ENCODE results near the gene ID3.

Gene ID3

GRCh38 chr1:23576338-23577055 is 17.2 kb upstream of the ID3 start:
- WGBS (ENCODE audit: extremely low coverage, insufficient coverage, low lambda C conversion rate), result no CpG with 5 or more reads among the region's 7 CpGs
- H2BK15ac ChIP-seq (replicated peaks; ENCODE audit: low read depth), result no peak overlapping the region
- H3K27ac ChIP-seq (ENCODE audit: low read depth, low read length), result no peak overlapping the region
- no peak overlapping the region for H3K23ac ChIP-seq (ENCODE audit: low read length)
- H3K4ac ChIP-seq (ENCODE audit: low read depth, low read length), result peak overlapping the region; percentile 65
- no peaks in the 10 kb centered on the region for H3K79me2 ChIP-seq (ENCODE audit: control insufficient read depth, insufficient read depth, low read length)
- no peak for DNase-seq
- H3K4me3 ChIP-seq (ENCODE audit: low read length), result no peak overlapping the region
- H4K5ac ChIP-seq (ENCODE audit: low read length), result no peak overlapping the region
- H3K56ac ChIP-seq (ENCODE audit: low read length), result peak overlapping the region; percentile 10
- no peak overlapping the region for H4K8ac ChIP-seq (ENCODE audit: low read depth, low read length)
- H3K27me3 ChIP-seq (ENCODE audit: insufficient read depth, low read length, poor library complexity), result no peaks in the 10 kb centered on the region
- H3K79me1 ChIP-seq (ENCODE audit: low read length), result no peaks in the 10 kb centered on the region
- no peak overlapping the region for H2BK120ac ChIP-seq (ENCODE audit: low read depth, low read length)
- no peak overlapping the region for H3K18ac ChIP-seq (ENCODE audit: low read length)
- no peak overlapping the region for H3K4me2 ChIP-seq (ENCODE audit: low read length)
- peaks cover 3% of the 10 kb centered on the region for H3K4me1 ChIP-seq (ENCODE audit: control insufficient read depth, low read depth, low read length)
- H2BK5ac ChIP-seq (ENCODE audit: low read length), result no peak overlapping the region
- H3K36me3 ChIP-seq (ENCODE audit: control insufficient read depth, insufficient read depth, low read length), result no peaks in the 10 kb centered on the region
- H2AK5ac ChIP-seq (ENCODE audit: low read length), result no peak overlapping the region
- H3K9ac ChIP-seq (ENCODE audit: low read length), result no peak overlapping the region

- no peak overlapping the region for H3K56ac ChIP-seq (ENCODE audit: low read length)
- no CpG with 5 or more reads among the region's 5 CpGs for whole genome bisulfite sequencing (ENCODE audit: extremely low coverage, insufficient coverage, low lambda C conversion rate)
- H3K79me2 ChIP-seq (ENCODE audit: control insufficient read depth, insufficient read depth, low read length), result no peaks in the 10 kb centered on the region
- H3K4me3 ChIP-seq (ENCODE audit: low read length), result no peak overlapping the region
- H2BK15ac ChIP-seq (replicated peaks; ENCODE audit: low read depth), result no peak overlapping the region
- H2BK120ac ChIP-seq (ENCODE audit: low read depth, low read length), result no peak overlapping the region
- no peaks in the 10 kb centered on the region for H3K79me1 ChIP-seq (ENCODE audit: low read length)
- no peak overlapping the region for H3K9ac ChIP-seq (ENCODE audit: low read length)
- H3K27ac ChIP-seq (ENCODE audit: low read depth, low read length), result no peak overlapping the region
- no peak overlapping the region for H2BK5ac ChIP-seq (ENCODE audit: low read length)
- peak overlapping the region; percentile 9 for H3K18ac ChIP-seq (ENCODE audit: low read length)
- H4K5ac ChIP-seq (ENCODE audit: low read length), result no peak overlapping the region
- no peak overlapping the region for H3K4me2 ChIP-seq (ENCODE audit: low read length)
- no peaks in the 10 kb centered on the region for H3K36me3 ChIP-seq (ENCODE audit: control insufficient read depth, insufficient read depth, low read length)
- H3K4me1 ChIP-seq (ENCODE audit: control insufficient read depth, low read depth, low read length), result peaks cover 3% of the 10 kb centered on the region
- no peak overlapping the region for H3K4ac ChIP-seq (ENCODE audit: low read depth, low read length)
- no peak for DNase-seq
- no peak overlapping the region for H3K23ac ChIP-seq (ENCODE audit: low read length)
- no peak overlapping the region for H2AK5ac ChIP-seq (ENCODE audit: low read length)
- no peaks in the 10 kb centered on the region for H3K27me3 ChIP-seq (ENCODE audit: insufficient read depth, low read length, poor library complexity)
- H4K8ac ChIP-seq (ENCODE audit: low read depth, low read length), result no peak overlapping the region
Measured at GRCh38 chr1:23575226-23575810, 16.0 kb upstream of the ID3 start.

- Histone ChIP-seq H3K36me3 (ENCODE audit: control insufficient read depth, insufficient read depth, low read length) (no peaks in the 10 kb centered on the region), H3K9ac (ENCODE audit: low read length) (no peak overlapping the region), H3K18ac (ENCODE audit: low read length) (no peak overlapping the region), H3K23ac (ENCODE audit: low read length) (no peak overlapping the region), H4K5ac (ENCODE audit: low read length) (no peak overlapping the region), H3K4ac (ENCODE audit: low read depth, low read length) (no peak overlapping the region), H2AK5ac (ENCODE audit: low read length) (no peak overlapping the region), H3K27ac (ENCODE audit: low read depth, low read length) (no peak overlapping the region), H3K4me2 (ENCODE audit: low read length) (no peak overlapping the region), H3K56ac (ENCODE audit: low read length) (no peak overlapping the region), H2BK120ac (ENCODE audit: low read depth, low read length) (no peak overlapping the region), H4K8ac (ENCODE audit: low read depth, low read length) (no peak overlapping the region), H2BK15ac (replicated peaks; ENCODE audit: low read depth) (no peak overlapping the region), H2BK5ac (ENCODE audit: low read length) (no peak overlapping the region), H3K79me2 (ENCODE audit: control insufficient read depth, insufficient read depth, low read length) (no peaks in the 10 kb centered on the region), H3K27me3 (ENCODE audit: insufficient read depth, low read length, poor library complexity) (no peaks in the 10 kb centered on the region), H3K4me1 (ENCODE audit: control insufficient read depth, low read depth, low read length) (peaks cover 3% of the 10 kb centered on the region), H3K79me1 (ENCODE audit: low read length) (no peaks in the 10 kb centered on the region), H3K4me3 (ENCODE audit: low read length) (no peak overlapping the region)
- WGBS (ENCODE audit: extremely low coverage, insufficient coverage, low lambda C conversion rate), result no CpG with 5 or more reads among the region's 2 CpGs
- DNase-seq, result no peak
Measured at GRCh38 chr1:23574265-23574754, 15.0 kb upstream of the ID3 start.

DNA sequence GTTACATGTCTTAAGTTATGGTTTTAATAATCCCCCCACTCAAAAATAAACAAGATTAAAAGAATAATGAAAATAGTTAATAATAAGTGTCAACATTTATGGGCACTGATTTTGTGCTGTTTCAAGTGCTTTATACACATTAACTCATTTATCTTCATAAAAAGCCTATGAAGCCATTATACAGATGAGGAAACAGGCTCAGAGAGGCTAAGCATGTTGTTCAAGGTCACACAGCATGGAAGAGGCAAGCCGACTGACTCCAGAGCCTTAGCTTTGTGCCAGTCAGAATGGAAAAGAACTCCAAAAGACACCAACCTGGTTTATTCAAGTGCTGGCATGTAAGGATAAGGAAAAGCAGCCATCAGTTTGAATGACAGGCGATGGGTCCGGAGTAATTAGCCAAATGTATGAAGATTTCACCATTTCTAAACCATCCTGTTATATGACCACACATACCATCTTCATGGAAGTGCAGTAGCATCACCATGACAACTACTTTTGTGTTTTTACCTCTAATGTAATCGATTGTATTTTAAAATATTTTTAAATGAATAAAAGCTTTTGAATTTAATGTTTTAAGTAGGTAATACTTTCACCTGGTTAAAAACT is 14.4 kb upstream of the ID3 start:
- Histone ChIP-seq H3K79me2 (ENCODE audit: control insufficient read depth, insufficient read depth, low read length) (no peaks in the 10 kb centered on the region), H3K9ac (ENCODE audit: low read length) (no peak overlapping the region), H2BK120ac (ENCODE audit: low read depth, low read length) (no peak overlapping the region), H3K79me1 (ENCODE audit: low read length) (no peaks in the 10 kb centered on the region), H2BK5ac (ENCODE audit: low read length) (no peak overlapping the region), H4K8ac (ENCODE audit: low read depth, low read length) (no peak overlapping the region), H3K18ac (ENCODE audit: low read length) (no peak overlapping the region), H3K27me3 (ENCODE audit: insufficient read depth, low read length, poor library complexity) (no peaks in the 10 kb centered on the region), H3K4me3 (ENCODE audit: low read length) (no peak overlapping the region), H4K5ac (ENCODE audit: low read length) (no peak overlapping the region), H3K23ac (ENCODE audit: low read length) (no peak overlapping the region), H3K4ac (ENCODE audit: low read depth, low read length) (no peak overlapping the region), H3K4me2 (ENCODE audit: low read length) (no peak overlapping the region), H3K27ac (ENCODE audit: low read depth, low read length) (no peak overlapping the region), H3K56ac (ENCODE audit: low read length) (no peak overlapping the region), H3K36me3 (ENCODE audit: control insufficient read depth, insufficient read depth, low read length) (no peaks in the 10 kb centered on the region), H2AK5ac (ENCODE audit: low read length) (no peak overlapping the region), H2BK15ac (replicated peaks; ENCODE audit: low read depth) (no peak overlapping the region), H3K4me1 (ENCODE audit: control insufficient read depth, low read depth, low read length) (peaks cover 5% of the 10 kb centered on the region)
- WGBS (ENCODE audit: extremely low coverage, insufficient coverage, low lambda C conversion rate), result no CpG with 5 or more reads among the region's 4 CpGs
- no peak for DNase-seq

DNA sequence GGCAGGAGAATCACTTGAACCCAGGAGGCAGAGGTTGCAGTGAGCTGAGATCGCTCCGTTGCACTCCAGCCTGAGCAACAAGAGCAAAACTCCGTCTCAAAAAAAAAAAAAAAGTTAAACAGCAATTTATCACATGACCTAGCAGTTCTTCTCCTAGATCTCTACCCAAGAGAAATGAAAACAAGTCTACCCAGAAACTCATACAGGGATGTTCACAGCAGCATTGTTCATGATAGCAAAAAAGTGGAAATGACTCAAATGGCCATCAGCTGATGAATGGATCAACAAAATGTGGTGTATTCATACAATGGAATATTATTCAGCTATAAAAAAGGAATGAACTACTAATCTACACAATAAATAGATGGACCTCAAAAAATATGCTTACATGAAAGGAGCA is 12.2 kb upstream of the ID3 start:
- Histone ChIP-seq H3K4me2 (ENCODE audit: low read length) (no peak overlapping the region), H3K23ac (ENCODE audit: low read length) (no peak overlapping the region), H3K56ac (ENCODE audit: low read length) (no peak overlapping the region), H2BK120ac (ENCODE audit: low read depth, low read length) (no peak overlapping the region), H3K36me3 (ENCODE audit: control insufficient read depth, insufficient read depth, low read length) (no peaks in the 10 kb centered on the region), H3K18ac (ENCODE audit: low read length) (no peak overlapping the region), H3K9ac (ENCODE audit: low read length) (no peak overlapping the region), H4K5ac (ENCODE audit: low read length) (no peak overlapping the region), H3K4me1 (ENCODE audit: control insufficient read depth, low read depth, low read length) (peaks cover 2% of the 10 kb centered on the region), H3K27ac (ENCODE audit: low read depth, low read length) (no peak overlapping the region), H2BK5ac (ENCODE audit: low read length) (no peak overlapping the region), H3K79me1 (ENCODE audit: low read length) (no peaks in the 10 kb centered on the region), H2BK15ac (replicated peaks; ENCODE audit: low read depth) (no peak overlapping the region), H4K8ac (ENCODE audit: low read depth, low read length) (no peak overlapping the region), H3K4ac (ENCODE audit: low read depth, low read length) (no peak overlapping the region), H3K79me2 (ENCODE audit: control insufficient read depth, insufficient read depth, low read length) (no peaks in the 10 kb centered on the region), H2AK5ac (ENCODE audit: low read length) (no peak overlapping the region), H3K4me3 (ENCODE audit: low read length) (no peak overlapping the region), H3K27me3 (ENCODE audit: insufficient read depth, low read length, poor library complexity) (no peaks in the 10 kb centered on the region)
- WGBS (ENCODE audit: extremely low coverage, insufficient coverage, low lambda C conversion rate), result no CpG with 5 or more reads among the region's 3 CpGs
- DNase-seq, result no peak
